K562 (cell line): ENCODE results near the gene DNAJB2. TPM values are rescaled to one million over a fixed set of nuclear protein-coding genes. Genes with fewer than 3 reads are reported as not detected.

Experiments
- CREB1 ChIP-seq, 2 experiments: sonication (generic) in 1 of 2; formaldehyde crosslinking in 1 of 2; IDR thresholded peaks; 2 replicates each; pipeline versions ENCODE4 v1.6.1 to v1.8.0; 2012 to 2022; ENCODE audit warnings: inconsistent platforms in 1 of 2, mild to moderate bottlenecking in 1 of 2, missing genetic modification reagents in 1 of 2, moderate library complexity in 1 of 2
- HDAC8 ChIP-seq: fragments of 450-650 bp; IDR thresholded peaks from 2 replicates; pipeline ENCODE4 v1.6.1; 2016; ENCODE audit warnings: mild to moderate bottlenecking, missing genetic modification characterization, moderate library complexity, missing compliant biosample characterization
- MNT ChIP-seq, 2 experiments: fragments of 450-650 bp; conservative IDR thresholded peaks; 2 replicates each; pipeline ENCODE4 v1.6.1; 2017; ENCODE audit warnings: mild to moderate bottlenecking in 2 of 2, moderate library complexity in 2 of 2
- MTA2 ChIP-seq: fragments of 450-650 bp; IDR thresholded peaks from 2 replicates; pipeline ENCODE4 v1.6.1; 2016; ENCODE audit warnings: low read depth
- NRF1 ChIP-seq, 2 experiments: fragments of 450-650 bp; IDR thresholded peaks in 1 of 2; conservative IDR thresholded peaks in 1 of 2; 2 replicates each; pipeline ENCODE4 v1.6.1; 2014; ENCODE audit warnings: mild to moderate bottlenecking in 2 of 2
- PTBP1 ChIP-seq: fragments of 200-400 bp; formaldehyde crosslinking; IDR thresholded peaks from 2 replicates; pipeline ENCODE4 v1.6.1; 2017; ENCODE audit warnings: low read depth, low read length
- TFAM ChIP-seq: fragments of 250-450 bp; sonication (Bioruptor Pico); conservative IDR thresholded peaks from 2 replicates; pipeline ENCODE4 v1.5.0; 2021; ENCODE audit warnings: mild to moderate bottlenecking, moderate library complexity
- TFAP4 ChIP-seq: sonication (generic); formaldehyde crosslinking; IDR thresholded peaks from 2 replicates; pipeline ENCODE4 v1.8.0; 2022; ENCODE audit warnings: missing genetic modification reagents, mild to moderate bottlenecking, moderate library complexity, borderline replicate concordance
- U2AF1 ChIP-seq: fragments of 200-400 bp; formaldehyde crosslinking; optimal IDR thresholded peaks from 2 replicates; pipeline ENCODE3; 2017; ENCODE audit warnings: mild to moderate bottlenecking, low read depth, low read length, moderate library complexity
- ZBTB5 ChIP-seq: fragments of 450-650 bp; IDR thresholded peaks from 2 replicates; pipeline ENCODE4 v1.6.1; 2017; ENCODE audit warnings: antibody characterized with exemption
- ZNF232 ChIP-seq: sonication (generic); formaldehyde crosslinking; IDR thresholded peaks from 2 replicates; pipeline ENCODE4 v1.8.0; 2022; ENCODE audit warnings: mild to moderate bottlenecking, missing genetic modification reagents
- polyA plus RNA-seq, 8 experiments: library from polyadenylated mRNA; depleted of rRNA in 4 of 8; stranded (reverse) in 5 of 8; unstranded in 3 of 8; fragments of >200 nt; fragmentation: Nextera tagmentation in 2 of 8; fragmentation: Illumina TruSeq in 1 of 8; extraction: Ambion mirVana in 2 of 8; extraction: Trizol in 1 of 8; gene quantifications; 2 replicates each; pipeline versions ENCODE4 v1.2.1 to v1.2.3, GENCODE V29; 2011 to 2014; ENCODE audit warnings: inconsistent platforms in 1 of 8, missing spikeins in 1 of 8
- total RNA-seq, 7 experiments: library from RNA; depleted of rRNA in 6 of 7; stranded (reverse); fragments of >200 nt in 6 of 7; fragmentation: Illumina TruSeq in 2 of 7; extraction: Trizol in 2 of 7; gene quantifications; 2 replicates each; pipeline versions ENCODE4 v1.2.1 to v1.2.3, GENCODE V29; 2011 to 2021; ENCODE audit warnings: low replicate concordance in 1 of 7

DNAJB2 gene
- total and polyA plus RNA-seq, 9 of the 15 experiments (the other 6 are each of a cell fraction or from before 2014, with no cell fraction given) = 0.08 to 3.0 (median 2.2) TPM; not detected in 1

GRCh38 chr2:219294356-219295351 is 15.5 kb downstream of the DNAJB2 start (continued):
- TF ChIP-seq MNT (conservative IDR thresholded peaks at IDR 0.05) (peak; percentile 72 to 84), PTBP1 (no peak), ZNF232 (CRISPR knock-in tag) (no peak), CREB1 (IDR thresholded peaks at IDR 0.05) (peak; percentile 16; the same call in 1 of the 2 replicates), CREB1 (CRISPR knock-in tag; IDR thresholded peaks at IDR 0.05) (peak; percentile 69), ZBTB5 (0 out of 2 replicates have a peak, but pooled peaks have one; percentile 4), NRF1 (conservative IDR thresholded peaks at IDR 0.05 in 1 of 2, IDR thresholded peaks at IDR 0.05 in 1 of 2) (peak; percentile 76 to 81), TFAP4 (CRISPR knock-in tag) (peak; percentile 82), HDAC8 (tag) (no peak), U2AF1 (peak; percentile 46), MTA2 (peak; percentile 45), TFAM (CRISPR knock-in tag) (no peak)
- TF ChIP-seq, all 486 proteins: peak for 125
